ENCODE measurements around the gene INSL3. TPM values are rescaled to one million over a fixed set of nuclear protein-coding genes. Genes with fewer than 3 reads are reported as not detected.
"Not testable (repeated sequence)": the region's sequence is repeated elsewhere in the genome, so short reads cannot be mapped to it uniquely, and the experiment has no call there.

The INSL3 gene
- total RNA-seq, 1 donor from 2014 or later: not detected

DNA sequence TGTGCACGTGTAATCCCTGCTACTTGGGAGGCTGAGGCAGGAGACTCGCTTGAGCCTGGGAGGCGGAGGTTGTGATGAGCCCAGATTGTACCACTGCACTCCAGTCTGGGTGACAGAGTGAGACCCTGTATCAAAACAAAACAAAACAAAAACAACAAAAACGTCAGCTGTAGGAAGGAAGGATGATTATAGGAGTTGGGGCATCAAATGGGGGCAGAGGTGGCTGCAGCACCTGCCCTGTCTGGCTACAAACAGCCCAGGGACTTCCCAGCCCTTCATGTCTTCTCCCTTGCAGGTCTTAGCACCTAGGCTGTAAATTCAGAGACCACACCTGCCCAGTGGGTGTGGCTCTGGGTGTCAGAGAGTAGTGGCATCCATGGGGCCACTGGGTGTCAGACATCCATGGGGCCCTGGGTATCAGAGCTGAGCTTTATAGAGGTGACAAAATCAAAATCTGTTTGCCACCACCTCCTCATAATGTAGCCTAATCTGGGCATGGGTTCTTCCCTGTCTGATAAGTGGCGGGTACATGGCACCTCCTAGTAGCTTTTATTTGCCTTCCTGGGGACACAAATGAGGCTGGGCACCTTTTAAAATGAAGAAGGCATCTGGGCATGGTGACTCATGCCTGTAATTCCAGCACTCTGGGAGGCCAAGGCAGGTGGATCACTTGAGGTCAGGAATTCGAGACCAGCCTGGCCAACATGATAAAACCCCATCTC lies 31.1 kb downstream of the INSL3 start:
- intact Hi-C loops (cut with micrococcal nuclease): no loop called here
- Histone ChIP-seq H3K4me3 (no peak overlapping the region), H3K27ac (replicated peaks) (no peak overlapping the region), H3K9me3 (replicated peaks) (no peaks in the 10 kb centered on the region), H3K4me1 (no peaks in the 10 kb centered on the region), H3K27me3 (ENCODE audit: low read depth) (peaks cover 76% of the 10 kb centered on the region), H3K36me3 (no peaks in the 10 kb centered on the region)
- no peak for TF ChIP-seq CTCF (IDR thresholded peaks at IDR 0.05; ENCODE audit: borderline replicate concordance)
- DNase-seq: no peak

DNA sequence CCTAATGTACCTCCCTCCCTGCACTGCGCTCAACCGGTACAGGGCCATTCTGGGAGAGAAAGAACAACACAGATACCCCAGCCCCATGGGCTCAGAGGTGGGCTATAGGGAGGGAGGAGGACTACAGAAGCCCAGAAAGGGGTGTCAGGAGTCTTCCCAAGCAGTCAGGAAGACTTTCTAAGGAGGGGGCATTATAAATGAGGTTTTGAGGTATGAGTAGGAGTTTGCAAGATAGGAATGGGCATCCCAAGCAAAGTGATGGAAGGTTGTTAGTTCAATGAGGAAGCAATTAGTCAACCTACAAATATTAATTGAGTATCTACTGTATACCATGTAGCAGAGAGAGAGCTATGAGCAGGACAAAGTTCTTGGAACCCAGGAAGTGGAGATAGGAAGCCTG lies 32.7 kb downstream of the INSL3 start:
- no peaks in the 10 kb centered on the region for H3K9me3 ChIP-seq (replicated peaks)
- DNase-seq: no peak
- H3K36me3 ChIP-seq: no peaks in the 10 kb centered on the region
- TF ChIP-seq CTCF (IDR thresholded peaks at IDR 0.05; ENCODE audit: borderline replicate concordance): no peak
- H3K27me3 ChIP-seq (ENCODE audit: low read depth): peaks cover 65% of the 10 kb centered on the region
- H3K27ac ChIP-seq (replicated peaks): no peak overlapping the region
- intact Hi-C loops (cut with micrococcal nuclease): no loop called here
- H3K4me1 ChIP-seq: peaks cover 4% of the 10 kb centered on the region
- no peak overlapping the region for H3K4me3 ChIP-seq

DNA sequence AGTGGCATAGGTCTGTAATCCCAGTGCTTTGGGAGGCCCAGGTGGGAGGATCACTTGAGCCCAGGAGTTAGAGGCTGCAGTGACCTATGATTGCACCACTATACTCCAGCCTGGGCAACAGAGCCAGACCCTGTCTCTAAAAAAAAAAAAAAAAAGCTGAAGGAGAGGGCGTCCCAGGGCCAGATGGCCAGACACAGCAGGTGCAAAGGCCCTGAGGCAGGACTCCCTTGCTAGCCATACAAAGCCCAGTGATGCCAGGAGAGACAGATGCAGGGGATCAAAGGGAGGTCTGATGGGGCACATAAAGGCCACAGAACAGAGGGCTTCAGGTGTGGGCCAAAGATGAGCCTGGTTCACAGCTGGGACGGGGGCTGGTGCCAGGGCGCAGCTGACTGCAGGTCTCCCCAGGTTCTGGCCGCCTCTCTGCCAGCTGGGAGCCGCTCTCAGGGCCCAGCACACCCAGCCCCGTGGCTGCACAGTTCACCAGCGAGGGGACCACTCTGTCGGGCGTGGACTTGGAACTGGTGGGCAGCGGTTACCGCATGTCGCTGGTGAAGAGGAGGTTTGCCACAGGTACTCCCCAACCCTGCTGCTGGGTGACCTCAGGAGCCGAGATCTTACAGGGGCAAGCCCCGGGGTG lies 33.9 kb downstream of the INSL3 start:
- Histone ChIP-seq H3K9me3 (replicated peaks) (no peaks in the 10 kb centered on the region), H3K4me3 (no peak overlapping the region), H3K27ac (replicated peaks) (no peak overlapping the region), H3K4me1 (peaks cover 4% of the 10 kb centered on the region), H3K27me3 (ENCODE audit: low read depth) (peaks cover 53% of the 10 kb centered on the region), H3K36me3 (no peaks in the 10 kb centered on the region)
- TF ChIP-seq CTCF (IDR thresholded peaks at IDR 0.05; ENCODE audit: borderline replicate concordance): no peak
- DNase-seq: no peak
- intact Hi-C loops (cut with micrococcal nuclease): no loop called here

GRCh38 chr19:17784201-17785008 lies 36.9 kb downstream of the INSL3 start:
- intact Hi-C loops (cut with micrococcal nuclease): no loop called here
- peak; percentile 85 for TF ChIP-seq CTCF (IDR thresholded peaks at IDR 0.05; ENCODE audit: borderline replicate concordance)
- no peak overlapping the region for H3K4me3 ChIP-seq
- H3K9me3 ChIP-seq (replicated peaks): no peaks in the 10 kb centered on the region
- H3K27ac ChIP-seq (replicated peaks): no peak overlapping the region
- H3K27me3 ChIP-seq (ENCODE audit: low read depth): peaks cover 52% of the 10 kb centered on the region
- no peaks in the 10 kb centered on the region for H3K36me3 ChIP-seq
- peaks cover 4% of the 10 kb centered on the region for H3K4me1 ChIP-seq
- DNase-seq: peak; percentile 49

GRCh38 chr19:17783721-17784120 lies 37.6 kb downstream of the INSL3 start:
- H3K9me3 ChIP-seq (replicated peaks); H3K27ac ChIP-seq (replicated peaks); H3K36me3 ChIP-seq; DNase-seq; intact Hi-C loops (cut with micrococcal nuclease); H3K4me1 ChIP-seq; H3K4me3 ChIP-seq: not testable (repeated sequence)
- H3K27me3 ChIP-seq (ENCODE audit: low read depth): peaks cover 52% of the 10 kb centered on the region
